PFSK-1 (cell line): Measurements from ENCODE around the gene FAM200A.

Experiments
- FOXP2 ChIP-seq: optimal IDR thresholded peaks from 2 replicates; pipeline ENCODE3; 2011; ENCODE audit warnings: borderline replicate concordance, control low read depth, inconsistent platforms; ENCODE audit not compliant: insufficient read depth; ENCODE audit errors: extremely low read length, extremely low read depth
- POLR2AphosphoS5 ChIP-seq: IDR thresholded peaks from 2 replicates; pipeline ENCODE4 v1.6.1; 2012; ENCODE audit warnings: low read depth, mild to moderate bottlenecking, control low read depth, low read length, moderate library complexity
- REST ChIP-seq, 2 experiments: IDR thresholded peaks; 2 replicates each; pipeline versions ENCODE4 v1.6.1 to v1.8.0; 2011 to 2012; ENCODE audit warnings: low read depth in 2 of 2, low read length in 2 of 2, control low read depth in 1 of 2, inconsistent platforms in 1 of 2, mild to moderate bottlenecking in 1 of 2, moderate library complexity in 1 of 2; ENCODE audit not compliant: insufficient read depth in 1 of 2
- SIN3A ChIP-seq: IDR thresholded peaks from 2 replicates; pipeline ENCODE4 v1.6.1; 2012; ENCODE audit warnings: mild to moderate bottlenecking, low read length, moderate library complexity, borderline replicate concordance; ENCODE audit not compliant: insufficient read depth
- TAF1 ChIP-seq: IDR thresholded peaks from 2 replicates; pipeline ENCODE4 v1.6.1; 2012; ENCODE audit warnings: low read length, control low read depth, borderline replicate concordance; ENCODE audit not compliant: insufficient read depth

Gene FAM200A

GRCh38 chr7:99497766-99498545 is 54.0 kb downstream of the FAM200A start:
- no peak for TF ChIP-seq SIN3A
- no peak for TF ChIP-seq FOXP2
- TF ChIP-seq POLR2AphosphoS5, result no peak
- no peak for TF ChIP-seq TAF1
- no peak for TF ChIP-seq REST (IDR thresholded peaks at IDR 0.05; ENCODE audit: insufficient read depth in 1 of 2, low read depth in 2 of 2, low read length in 2 of 2)
